GM18498 (cell line): ENCODE data around the gene RBM15B.

ENCODE experiments used
- ATAC-seq: cut with Tn5 transposase; IDR thresholded peaks from one replicate; pipeline ENCODE4 v1.9.1; 2021; ENCODE audit warnings: mild to moderate bottlenecking, moderate library complexity; ENCODE audit not compliant: unreplicated experiment

RBM15B gene

GRCh38 chr3:51391566-51392354 lies 675 bp downstream of the RBM15B start:
- ATAC-seq, result peak; percentile 20

- no peak for ATAC-seq
These were observed 1.5 kb downstream of the RBM15B start for GRCh38 chr3:51392355-51393133.

- ATAC-seq, result no peak
These were observed 2.0 kb downstream of the RBM15B start for GRCh38 chr3:51393134-51393495.

GRCh38 chr3:51393564-51393963 lies 2.5 kb downstream of the RBM15B start:
- ATAC-seq, result no peak

GRCh38 chr3:51394541-51394940 lies 3.5 kb downstream of the RBM15B start:
- no peak for ATAC-seq

- ATAC-seq, result no peak
These were observed 4.6 kb downstream of the RBM15B start for GRCh38 chr3:51395493-51396213.

GRCh38 chr3:51396401-51396800 lies 5.3 kb downstream of the RBM15B start:
- no peak for ATAC-seq

- ATAC-seq, result no peak
These were observed 6.3 kb downstream of the RBM15B start for GRCh38 chr3:51397392-51397791.

GRCh38 chr3:51398595-51399310 lies 7.7 kb downstream of the RBM15B start:
- ATAC-seq, result no peak

- no peak for ATAC-seq
These were observed 9.1 kb downstream of the RBM15B start for GRCh38 chr3:51400166-51400565.

- ATAC-seq, result no peak
These were observed 10.7 kb downstream of the RBM15B start for GRCh38 chr3:51401735-51402134.

- no peak for ATAC-seq
These were observed 12.6 kb downstream of the RBM15B start for GRCh38 chr3:51403675-51404074.

- no peak for ATAC-seq
These were observed 16.9 kb downstream of the RBM15B start for GRCh38 chr3:51408021-51408420.

- ATAC-seq, result no peak
These were observed 17.7 kb downstream of the RBM15B start for GRCh38 chr3:51408813-51409212.

- ATAC-seq, result no peak
These were observed 31.1 kb downstream of the RBM15B start for GRCh38 chr3:51422211-51422610.

GRCh38 chr3:51426921-51427320 lies 35.8 kb downstream of the RBM15B start:
- ATAC-seq, result no peak

- ATAC-seq, result no peak
These were observed 38.1 kb downstream of the RBM15B start for GRCh38 chr3:51429138-51429537.

- no peak for ATAC-seq
These were observed 43.0 kb downstream of the RBM15B start for GRCh38 chr3:51434110-51434509.

GRCh38 chr3:51434746-51435327 lies 43.8 kb downstream of the RBM15B start:
- ATAC-seq, result no peak

- ATAC-seq, result no peak
These were observed 46.0 kb downstream of the RBM15B start for GRCh38 chr3:51436998-51437639.
